Lower leg skin (tissue), 3 donors: ENCODE results near the gene GRHL1.

Experiments used
- CTCF ChIP-seq, 3 donors: fragments of 450-650 bp; IDR thresholded peaks; one replicate each; pipeline ENCODE4 v1.5.1; 2016; ENCODE audit warnings: antibody characterized with exemption in 3 of 3, mild to moderate bottlenecking in 3 of 3, moderate library complexity in 2 of 3
- POLR2A ChIP-seq, 2 donors: fragments of 450-650 bp; IDR thresholded peaks; one replicate each; pipeline ENCODE4 v1.6.1; 2016 to 2017; ENCODE audit warnings: antibody characterized with exemption in 2 of 2, mild to moderate bottlenecking in 1 of 2, moderate library complexity in 1 of 2

- no peak for TF ChIP-seq CTCF (IDR thresholded peaks at IDR 0.05)
- no peak for TF ChIP-seq POLR2A (IDR thresholded peaks at IDR 0.05)
These were observed 77.7 kb downstream of the GRHL1 start for GRCh38 chr2:10028988-10029874.
